ENCODE measurements around the gene PROC.
"Not testable (repeated sequence)": the region's sequence is repeated elsewhere in the genome, so short reads cannot be mapped to it uniquely, and the experiment has no call there.

Gene PROC

GRCh38 chr2:127427376-127428056 is 9.3 kb downstream of the PROC start:
- no peak for DNase-seq (ENCODE audit: low read depth in 2 of 2)

GRCh38 chr2:127428057-127428814 is 10.0 kb downstream of the PROC start:
- no peak for DNase-seq (ENCODE audit: low read depth in 2 of 2)

GRCh38 chr2:127428815-127429109 is 10.5 kb downstream of the PROC start:
- no peak for DNase-seq (ENCODE audit: low read depth in 2 of 2)

- no peak for DNase-seq (ENCODE audit: low read depth in 2 of 2)
Observed at GRCh38 chr2:127429291-127429690, 11.1 kb downstream of the PROC start.

DNA sequence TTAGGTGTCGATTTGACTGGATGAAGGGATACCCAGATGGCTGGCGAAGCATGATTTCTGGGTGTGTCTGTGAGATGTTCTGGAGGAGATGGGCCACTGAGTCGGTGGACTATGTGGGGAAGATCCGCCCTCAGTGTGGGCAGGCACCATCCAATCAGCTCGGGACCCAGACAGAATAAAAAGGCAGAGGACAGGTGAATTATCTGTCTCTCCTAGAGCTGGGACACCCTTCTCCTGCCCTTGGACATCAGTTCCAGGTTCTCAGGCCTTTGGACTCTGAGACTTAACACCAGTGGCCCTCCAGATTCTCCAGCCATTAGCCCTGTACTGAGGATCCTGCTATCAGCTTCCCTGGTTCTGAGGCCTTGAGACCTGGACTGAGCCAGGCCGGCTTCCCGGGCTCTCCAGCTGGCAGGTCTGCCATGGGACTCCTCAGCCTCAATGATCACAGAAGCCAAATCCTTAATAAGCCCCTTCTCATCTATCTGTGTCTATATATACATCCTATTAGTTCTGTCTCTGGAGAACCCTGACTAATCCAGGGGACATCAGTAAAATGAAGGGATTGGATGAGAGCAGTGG is 11.7 kb downstream of the PROC start:
- DNase-seq (ENCODE audit: low read depth in 2 of 2): no peak

- no peak for DNase-seq (ENCODE audit: low read depth in 2 of 2)
Observed at GRCh38 chr2:127431408-127432023, 13.3 kb downstream of the PROC start.

- no peak for DNase-seq (ENCODE audit: low read depth in 2 of 2)
Observed at GRCh38 chr2:127434515-127434914, 16.3 kb downstream of the PROC start.

DNA sequence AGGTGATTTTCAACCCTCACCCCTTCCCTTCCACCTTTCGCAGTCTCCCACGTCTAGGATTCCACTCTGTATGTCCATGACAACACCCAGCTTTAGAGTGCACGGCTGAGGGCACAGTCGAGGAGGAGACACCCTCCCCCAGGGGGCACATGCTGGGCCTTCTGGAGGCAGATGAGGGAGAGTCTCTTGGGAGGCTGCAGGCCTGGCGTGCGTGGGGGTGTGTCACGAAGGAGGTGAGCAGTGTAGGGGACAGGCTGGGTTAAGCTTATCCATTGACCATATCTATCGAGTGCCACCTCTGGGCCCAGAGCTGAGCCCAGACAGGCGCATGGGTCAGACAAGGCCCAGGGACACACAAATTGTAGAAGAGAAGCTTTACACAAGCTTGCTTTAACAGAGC is 18.8 kb downstream of the PROC start:
- no peak for DNase-seq (ENCODE audit: low read depth in 2 of 2)

- no peak for DNase-seq (ENCODE audit: low read depth in 2 of 2)
Observed at GRCh38 chr2:127437781-127438726, 19.8 kb downstream of the PROC start.

- DNase-seq (ENCODE audit: low read depth in 2 of 2): no peak
Observed at GRCh38 chr2:127439343-127439742, 21.1 kb downstream of the PROC start.

GRCh38 chr2:127448526-127448925 is 30.3 kb downstream of the PROC start:
- DNase-seq (ENCODE audit: low read depth in 2 of 2): no peak

- no peak for DNase-seq (ENCODE audit: low read depth in 2 of 2)
Observed at GRCh38 chr2:127449414-127449813, 31.2 kb downstream of the PROC start.

- no peak for DNase-seq (ENCODE audit: low read depth in 2 of 2)
Observed at GRCh38 chr2:127449898-127450297, 31.7 kb downstream of the PROC start.

- DNase-seq (ENCODE audit: low read depth in 2 of 2): no peak
Observed at GRCh38 chr2:127451981-127452380, 33.8 kb downstream of the PROC start.

GRCh38 chr2:127452423-127452822 is 34.2 kb downstream of the PROC start:
- not testable (repeated sequence) for DNase-seq (ENCODE audit: low read depth in 2 of 2)

- DNase-seq (ENCODE audit: low read depth in 2 of 2): no peak
Observed at GRCh38 chr2:127453013-127453391, 34.8 kb downstream of the PROC start.

DNA sequence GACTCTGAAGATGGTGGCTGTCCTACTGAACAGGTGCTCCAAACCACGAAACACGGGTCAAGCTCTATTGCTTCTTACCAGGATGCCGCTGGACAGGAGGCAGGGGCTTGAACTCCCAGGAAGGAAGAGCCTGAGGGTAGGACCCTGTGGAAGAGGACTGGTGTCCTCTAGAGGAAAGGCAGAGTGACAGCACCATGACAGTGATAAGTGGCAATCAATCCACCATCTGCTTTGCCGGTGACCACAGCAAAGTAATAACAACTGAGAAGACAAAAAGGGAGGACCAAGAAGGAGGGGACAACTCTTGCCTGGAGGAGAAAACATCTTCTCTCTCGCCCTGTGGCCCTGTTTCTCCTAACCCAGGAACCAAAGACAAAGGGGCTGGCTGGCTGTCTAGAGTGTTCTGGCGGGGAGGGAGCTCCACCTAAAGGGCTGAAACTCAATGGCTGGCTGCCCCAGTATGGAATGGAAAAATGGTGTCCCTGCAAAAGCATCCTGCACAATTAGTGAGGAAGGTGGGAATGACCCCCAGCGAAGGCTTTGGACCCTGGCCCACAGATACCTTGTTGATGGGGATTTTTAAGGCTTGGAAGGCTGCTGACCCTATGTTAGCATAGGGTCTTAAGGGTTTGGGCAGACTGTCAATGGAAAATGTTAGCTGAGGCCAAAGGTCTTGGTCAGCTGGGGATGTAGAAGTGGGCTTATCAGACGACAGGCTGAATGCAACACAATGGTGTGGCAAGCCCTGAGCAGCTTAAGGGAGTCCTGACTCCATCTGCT is 35.4 kb downstream of the PROC start:
- DNase-seq (ENCODE audit: low read depth in 2 of 2): no peak

- DNase-seq (ENCODE audit: low read depth in 2 of 2): no peak
Observed at GRCh38 chr2:127454595-127455565, 36.7 kb downstream of the PROC start.

GRCh38 chr2:127455566-127456493 is 37.6 kb downstream of the PROC start:
- no peak for DNase-seq (ENCODE audit: low read depth in 2 of 2)

All from stimulated activated CD4-positive, alpha-beta T cell treated with anti-CD3 and anti-CD28 coated beads, Interleukin-12 subunit alpha, Interleukin-12 subunit beta, amount 100 ng/mL, for 24 hours (primary cell).